ENCODE results near the gene RDX.

DNA sequence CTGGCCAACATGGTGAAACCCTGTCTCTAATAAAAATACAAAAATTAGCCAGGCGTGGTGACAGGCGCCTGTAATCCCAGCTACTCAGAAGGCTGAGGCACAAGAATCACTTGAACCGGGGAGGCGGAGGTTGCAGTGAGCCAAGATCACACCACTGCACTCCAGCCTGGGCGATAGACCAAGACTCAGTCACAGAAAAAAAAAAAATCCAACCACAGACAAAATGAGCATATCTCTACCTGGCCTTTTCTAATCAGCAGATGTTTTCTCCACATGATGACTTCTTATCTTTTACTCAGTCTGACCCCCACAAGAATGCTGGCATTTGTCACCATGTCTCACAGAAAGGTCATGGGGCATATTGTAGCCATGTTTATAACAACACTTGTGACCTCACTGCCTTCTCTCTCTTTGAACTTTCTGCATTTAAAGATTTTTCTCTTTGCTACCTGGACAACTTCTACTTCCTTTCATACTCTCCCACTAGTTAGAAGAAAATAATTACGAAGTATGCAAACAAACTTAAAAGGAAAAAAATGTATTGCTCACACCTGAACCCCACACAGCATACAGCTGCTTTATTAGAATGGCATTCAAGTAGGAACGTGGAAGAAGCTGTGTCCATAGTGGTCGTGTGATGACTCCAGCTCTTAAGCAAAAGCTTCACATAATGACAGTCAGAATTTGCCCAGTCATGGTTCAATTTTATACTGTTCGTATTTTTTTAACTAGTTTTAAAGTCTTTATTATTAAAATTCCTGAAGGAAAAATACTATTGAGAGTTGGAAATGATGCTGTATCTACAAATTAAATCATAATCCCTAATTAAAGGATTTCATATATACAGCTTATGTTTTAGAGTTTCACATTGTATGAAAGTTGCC is 137.9 kb downstream of the RDX start:
- no peak for TF ChIP-seq POLR2AphosphoS5 (IDR thresholded peaks at IDR 0.05; ENCODE audit: low read depth, low read length)
- TF ChIP-seq POLR2A (IDR thresholded peaks at IDR 0.05; ENCODE audit: low read depth, low read length) = no peak
